Measurements from ENCODE around the gene PSD.
A peak's percentile ranks its signal among the peaks of the same experiment; 100 is the strongest.

The PSD gene

GRCh38 chr10:102408131-102408727 is 10.4 kb downstream of the PSD start:
- H3K4me3 ChIP-seq (ENCODE audit: low read length): peak overlapping the region; percentile 46
- no peak for DNase-seq (ENCODE audit: low read depth)
- TF ChIP-seq, protein P1, sequence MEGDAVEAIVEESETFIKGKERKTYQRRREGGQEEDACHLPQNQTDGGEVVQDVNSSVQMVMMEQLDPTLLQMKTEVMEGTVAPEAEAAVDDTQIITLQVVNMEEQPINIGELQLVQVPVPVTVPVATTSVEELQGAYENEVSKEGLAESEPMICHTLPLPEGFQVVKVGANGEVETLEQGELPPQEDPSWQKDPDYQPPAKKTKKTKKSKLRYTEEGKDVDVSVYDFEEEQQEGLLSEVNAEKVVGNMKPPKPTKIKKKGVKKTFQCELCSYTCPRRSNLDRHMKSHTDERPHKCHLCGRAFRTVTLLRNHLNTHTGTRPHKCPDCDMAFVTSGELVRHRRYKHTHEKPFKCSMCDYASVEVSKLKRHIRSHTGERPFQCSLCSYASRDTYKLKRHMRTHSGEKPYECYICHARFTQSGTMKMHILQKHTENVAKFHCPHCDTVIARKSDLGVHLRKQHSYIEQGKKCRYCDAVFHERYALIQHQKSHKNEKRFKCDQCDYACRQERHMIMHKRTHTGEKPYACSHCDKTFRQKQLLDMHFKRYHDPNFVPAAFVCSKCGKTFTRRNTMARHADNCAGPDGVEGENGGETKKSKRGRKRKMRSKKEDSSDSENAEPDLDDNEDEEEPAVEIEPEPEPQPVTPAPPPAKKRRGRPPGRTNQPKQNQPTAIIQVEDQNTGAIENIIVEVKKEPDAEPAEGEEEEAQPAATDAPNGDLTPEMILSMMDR (conservative IDR thresholded peaks at IDR 0.05; ENCODE audit: low read depth, low read length): no peak

DNA sequence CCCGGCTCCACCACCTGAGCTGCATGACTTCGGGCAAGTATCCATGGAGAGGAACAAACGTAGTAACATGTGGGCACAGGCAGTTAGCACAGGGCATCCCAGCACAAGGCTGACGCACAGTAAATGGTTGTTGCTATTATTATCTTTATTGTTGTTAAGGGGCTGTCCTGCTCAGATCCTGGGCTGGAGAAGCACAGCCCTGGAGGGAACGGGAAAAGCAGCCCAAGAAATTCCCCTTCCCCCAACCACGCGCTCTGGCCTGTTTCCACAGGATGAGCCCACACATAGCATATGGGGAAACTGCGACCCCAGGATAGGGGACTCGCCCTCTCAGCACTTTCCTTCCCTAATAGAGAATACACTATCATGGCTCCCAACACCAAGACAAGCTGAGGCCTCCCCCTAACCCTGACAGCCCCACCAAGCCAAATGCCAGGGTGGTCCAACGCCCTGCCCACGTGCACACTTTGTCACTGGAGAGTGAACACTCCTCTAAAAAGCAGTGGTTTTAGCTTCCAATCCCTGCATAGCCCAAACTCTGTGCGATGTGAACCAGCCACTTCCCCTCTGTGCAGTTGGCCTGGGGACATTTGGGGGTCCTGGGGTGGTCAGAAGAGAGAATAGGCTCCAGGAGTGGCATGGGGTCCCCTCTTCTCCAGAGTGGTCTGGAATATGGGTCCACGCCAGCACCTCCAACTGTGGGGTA is 11.0 kb downstream of the PSD start:
- TF ChIP-seq, protein P1 (conservative IDR thresholded peaks at IDR 0.05; ENCODE audit: low read depth, low read length): no peak
- no peak for DNase-seq (ENCODE audit: low read depth)
- no peak overlapping the region for H3K4me3 ChIP-seq (ENCODE audit: low read length)

GRCh38 chr10:102406815-102407214 is 11.8 kb downstream of the PSD start:
- TF ChIP-seq, protein P1 (conservative IDR thresholded peaks at IDR 0.05; ENCODE audit: low read depth, low read length): no peak
- H3K4me3 ChIP-seq (ENCODE audit: low read length): no peak overlapping the region
- no peak for DNase-seq (ENCODE audit: low read depth)

DNA sequence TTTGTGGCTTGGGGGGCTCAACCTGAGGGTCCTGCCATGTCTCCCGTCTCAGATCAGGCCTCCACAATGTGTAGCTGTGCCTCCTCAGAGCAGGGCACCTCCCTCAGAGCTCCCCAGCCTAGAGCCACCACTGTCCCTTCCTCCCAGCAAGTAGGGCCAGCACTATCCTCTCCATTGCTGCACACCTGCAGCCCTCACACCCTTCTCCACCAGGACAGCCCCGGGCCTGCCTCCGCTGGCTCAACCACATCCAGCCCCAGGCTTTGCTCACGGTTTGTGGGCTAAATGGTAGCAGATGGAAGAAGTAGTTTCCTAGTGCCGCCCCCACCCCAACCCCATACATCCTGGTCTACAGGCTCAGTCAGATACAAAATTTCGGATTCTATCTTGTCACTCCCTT is 13.0 kb downstream of the PSD start:
- TF ChIP-seq, protein P1 (conservative IDR thresholded peaks at IDR 0.05; ENCODE audit: low read depth, low read length): no peak
- H3K4me3 ChIP-seq (ENCODE audit: low read length): no peak overlapping the region
- DNase-seq (ENCODE audit: low read depth): no peak

DNA sequence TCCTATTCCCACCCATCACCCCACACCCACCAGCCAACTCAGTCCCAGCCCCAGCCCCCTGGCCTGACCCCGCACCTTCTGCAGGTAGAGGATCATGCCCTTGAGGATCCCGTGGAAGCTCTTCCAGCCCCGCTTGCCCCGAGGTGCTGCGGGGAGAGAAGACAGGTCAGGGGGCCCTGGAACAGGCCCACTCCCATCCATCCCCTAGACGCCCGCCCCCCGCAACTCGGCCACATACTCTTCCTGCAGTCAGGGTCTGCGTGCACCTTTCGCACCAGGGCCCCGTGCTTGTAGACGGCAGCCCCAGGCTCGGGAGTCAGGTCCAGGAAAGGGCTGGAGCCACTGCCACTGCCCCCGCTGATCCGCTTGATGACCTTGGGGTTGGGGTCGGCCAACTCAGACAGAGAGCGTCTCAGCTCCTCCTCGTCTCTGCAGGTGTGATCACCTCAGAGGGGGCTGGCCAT is 13.4 kb downstream of the PSD start:
- TF ChIP-seq, protein P1 (conservative IDR thresholded peaks at IDR 0.05; ENCODE audit: low read depth, low read length): no peak
- DNase-seq (ENCODE audit: low read depth): no peak
- H3K4me3 ChIP-seq (ENCODE audit: low read length): no peak overlapping the region

- TF ChIP-seq, protein P1 (conservative IDR thresholded peaks at IDR 0.05; ENCODE audit: low read depth, low read length): no peak
- H3K4me3 ChIP-seq (ENCODE audit: low read length): no peak overlapping the region
- no peak for DNase-seq (ENCODE audit: low read depth)
Observed at GRCh38 chr10:102404361-102405107, 14.1 kb downstream of the PSD start.

Measured in retinal pigment epithelial cell (primary cell).